Colon (tissue), 2 donors: ENCODE results near the gene CPNE2.
"Not testable (repeated sequence)": the region's sequence is repeated elsewhere in the genome, so short reads cannot be mapped to it uniquely, and the experiment has no call there.

Experiments used
- FAIRE-seq: peaks from 2 replicates; lab custom pipeline; 2012; peaks lifted over from hg19 to GRCh38; lab: Jason Lieb, UNC
- donor health status: control.
- donor health status: control.

CPNE2 gene

GRCh38 chr16:57091975-57092785, at the start of gene CPNE2:
Gene CPNE2, plus strand, starts transcription at chr16:57092583. Its CDS starts 18,160 bp downstream, at chr16:57110743.
- FAIRE-seq: no peak

- FAIRE-seq: no peak
Measured at GRCh38 chr16:57043248-57043647, 49.1 kb upstream of the CPNE2 start.

- FAIRE-seq: no peak
Measured at GRCh38 chr16:57044931-57045693, 47.3 kb upstream of the CPNE2 start.

- no peak for FAIRE-seq
Measured at GRCh38 chr16:57045694-57046381, 46.5 kb upstream of the CPNE2 start.

GRCh38 chr16:57048095-57048494, 44.3 kb upstream of the CPNE2 start:
- FAIRE-seq: no peak

GRCh38 chr16:57049678-57050077, 42.7 kb upstream of the CPNE2 start:
- no peak for FAIRE-seq

GRCh38 chr16:57051696-57052228, 40.6 kb upstream of the CPNE2 start:
- no peak for FAIRE-seq

- no peak for FAIRE-seq
Measured at GRCh38 chr16:57053206-57053605, 39.2 kb upstream of the CPNE2 start.

GRCh38 chr16:57054338-57054737, 38.0 kb upstream of the CPNE2 start:
- no peak for FAIRE-seq

- FAIRE-seq: no peak
Measured at GRCh38 chr16:57054771-57055170, 37.6 kb upstream of the CPNE2 start.

GRCh38 chr16:57055671-57056070, 36.7 kb upstream of the CPNE2 start:
- FAIRE-seq: no peak

GRCh38 chr16:57058291-57058861, 34.0 kb upstream of the CPNE2 start:
- no peak for FAIRE-seq

GRCh38 chr16:57060323-57061083, 31.9 kb upstream of the CPNE2 start:
- FAIRE-seq: no peak

GRCh38 chr16:57061084-57061905, 31.1 kb upstream of the CPNE2 start:
- FAIRE-seq: no peak

- no peak for FAIRE-seq
Measured at GRCh38 chr16:57062329-57062728, 30.1 kb upstream of the CPNE2 start.

GRCh38 chr16:57063189-57063588, 29.2 kb upstream of the CPNE2 start:
- FAIRE-seq: not testable (repeated sequence)

- no peak for FAIRE-seq
Measured at GRCh38 chr16:57064995-57065394, 27.4 kb upstream of the CPNE2 start.

GRCh38 chr16:57066625-57067024, 25.8 kb upstream of the CPNE2 start:
- no peak for FAIRE-seq

- FAIRE-seq: no peak
Measured at GRCh38 chr16:57067347-57067746, 25.0 kb upstream of the CPNE2 start.

- no peak for FAIRE-seq
Measured at GRCh38 chr16:57069053-57069452, 23.3 kb upstream of the CPNE2 start.
